DOHH2 (cell line): ENCODE measurements around the gene NPAS2.

Experiments used
- H3F3A ChIP-seq: fragments of 200-600 bp; sonication (generic), shearing (Covaris generic); 2 replicates; pipeline ENCODE4 v1.6.0; 2016; ENCODE audit warnings: antibody characterized with exemption, mild to moderate bottlenecking; ENCODE audit not compliant: control insufficient read depth, insufficient read depth
- H3K27ac ChIP-seq: fragments of 200-600 bp; sonication (generic); 2 replicates; pipeline ENCODE4 v1.5.1; 2014; ENCODE audit warnings: low read depth, mild to moderate bottlenecking, low read length, moderate library complexity
- H3K27me3 ChIP-seq: fragments of 200-600 bp; sonication (generic); 2 replicates; pipeline ENCODE4 v1.6.1; 2014; ENCODE audit warnings: mild to moderate bottlenecking, low read length, mixed read lengths; ENCODE audit not compliant: control insufficient read depth
- H3K36me3 ChIP-seq: fragments of 200-600 bp; sonication (generic); 2 replicates; pipeline ENCODE4 v1.6.1; 2014; ENCODE audit warnings: mild to moderate bottlenecking, low read length, moderate library complexity, mixed read lengths; ENCODE audit not compliant: control insufficient read depth
- H3K4me1 ChIP-seq: fragments of 200-600 bp; sonication (generic); 2 replicates; pipeline ENCODE4 v1.6.1; 2014; ENCODE audit warnings: mild to moderate bottlenecking, low read length, mixed read lengths; ENCODE audit not compliant: control insufficient read depth
- H3K4me2 ChIP-seq: fragments of 200-600 bp; sonication (generic); 2 replicates; pipeline ENCODE4 v1.6.0; 2014; ENCODE audit warnings: mild to moderate bottlenecking, low read length, moderate library complexity
- H3K4me3 ChIP-seq: fragments of 200-600 bp; sonication (generic); 2 replicates; pipeline ENCODE4 v1.5.1; 2014; ENCODE audit warnings: mild to moderate bottlenecking, low read length, mixed read lengths
- H3K79me2 ChIP-seq: fragments of 200-600 bp; sonication (generic); 2 replicates; pipeline ENCODE4 v1.6.1; 2014; ENCODE audit warnings: mild to moderate bottlenecking, low read length, mixed read lengths; ENCODE audit not compliant: control insufficient read depth
- H3K9me2 ChIP-seq: fragments of 200-600 bp; sonication (generic); replicated peaks from 2 replicates; pipeline ENCODE4 v1.6.1; 2014; ENCODE audit warnings: mild to moderate bottlenecking, low read length, mixed read lengths; ENCODE audit not compliant: control insufficient read depth
- H3K9me3 ChIP-seq: fragments of 200-600 bp; sonication (generic); 2 replicates; pipeline ENCODE4 v1.6.1; 2014; ENCODE audit warnings: antibody characterized with exemption, low read length, mixed read lengths; ENCODE audit not compliant: control insufficient read depth, insufficient read depth
- H4K20me1 ChIP-seq: fragments of 200-600 bp; sonication (generic); 2 replicates; pipeline ENCODE4 v1.6.0; 2014; ENCODE audit warnings: low read depth, mild to moderate bottlenecking, antibody characterized with exemption, low read length, moderate library complexity; ENCODE audit not compliant: control insufficient read depth, insufficient read depth
- EZH2phosphoT487 ChIP-seq: fragments of 200-600 bp; sonication (generic); IDR thresholded peaks from 2 replicates; pipeline ENCODE4 v1.6.1; 2017; ENCODE audit warnings: borderline replicate concordance, mild to moderate bottlenecking, antibody characterized with exemption, low read length, moderate library complexity, mixed read lengths
- TF ChIP-seq, protein P1 (sequence below): fragments of 200-600 bp; sonication (generic); IDR thresholded peaks from one replicate; pipeline ENCODE4 v1.5.1; 2014; ENCODE audit warnings: antibody characterized with exemption, mild to moderate bottlenecking, low read depth, low read length; ENCODE audit not compliant: poor library complexity, severe bottlenecking

Gene NPAS2

DNA sequence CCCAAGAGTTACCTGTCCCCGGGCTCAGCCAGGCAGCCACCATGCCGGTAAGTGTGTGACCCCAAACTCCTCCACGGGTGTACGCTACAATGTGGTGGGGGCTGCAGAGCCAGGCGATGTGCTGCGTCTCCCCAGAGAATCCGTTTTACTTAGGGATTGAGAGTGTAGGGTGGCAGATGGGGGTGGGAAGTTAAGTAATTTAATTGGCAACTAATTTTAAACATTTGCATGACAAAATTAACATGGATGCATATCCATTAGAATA is 155.5 kb downstream of the NPAS2 start:
- Histone ChIP-seq H3F3A (0 out of 2 replicates have a peak, but pooled peaks cover 2% of the 10 kb centered on the region), H3K4me1 (peaks cover 9% of the 10 kb centered on the region), H3K79me2 (no peaks in the 10 kb centered on the region), H3K27me3 (peaks cover 14% of the 10 kb centered on the region; the same call in 1 of the 2 replicates), H3K4me3 (no peak overlapping the region), H3K9me3 (no peaks in the 10 kb centered on the region), H3K4me2 (no peak overlapping the region), H3K27ac (no peak overlapping the region), H3K36me3 (no peaks in the 10 kb centered on the region), H3K9me2 (no peaks in the 10 kb centered on the region), H4K20me1 (no peaks in the 10 kb centered on the region)
- no peak for TF ChIP-seq EZH2phosphoT487
- TF ChIP-seq, protein P1, sequence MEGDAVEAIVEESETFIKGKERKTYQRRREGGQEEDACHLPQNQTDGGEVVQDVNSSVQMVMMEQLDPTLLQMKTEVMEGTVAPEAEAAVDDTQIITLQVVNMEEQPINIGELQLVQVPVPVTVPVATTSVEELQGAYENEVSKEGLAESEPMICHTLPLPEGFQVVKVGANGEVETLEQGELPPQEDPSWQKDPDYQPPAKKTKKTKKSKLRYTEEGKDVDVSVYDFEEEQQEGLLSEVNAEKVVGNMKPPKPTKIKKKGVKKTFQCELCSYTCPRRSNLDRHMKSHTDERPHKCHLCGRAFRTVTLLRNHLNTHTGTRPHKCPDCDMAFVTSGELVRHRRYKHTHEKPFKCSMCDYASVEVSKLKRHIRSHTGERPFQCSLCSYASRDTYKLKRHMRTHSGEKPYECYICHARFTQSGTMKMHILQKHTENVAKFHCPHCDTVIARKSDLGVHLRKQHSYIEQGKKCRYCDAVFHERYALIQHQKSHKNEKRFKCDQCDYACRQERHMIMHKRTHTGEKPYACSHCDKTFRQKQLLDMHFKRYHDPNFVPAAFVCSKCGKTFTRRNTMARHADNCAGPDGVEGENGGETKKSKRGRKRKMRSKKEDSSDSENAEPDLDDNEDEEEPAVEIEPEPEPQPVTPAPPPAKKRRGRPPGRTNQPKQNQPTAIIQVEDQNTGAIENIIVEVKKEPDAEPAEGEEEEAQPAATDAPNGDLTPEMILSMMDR, result no peak

DNA sequence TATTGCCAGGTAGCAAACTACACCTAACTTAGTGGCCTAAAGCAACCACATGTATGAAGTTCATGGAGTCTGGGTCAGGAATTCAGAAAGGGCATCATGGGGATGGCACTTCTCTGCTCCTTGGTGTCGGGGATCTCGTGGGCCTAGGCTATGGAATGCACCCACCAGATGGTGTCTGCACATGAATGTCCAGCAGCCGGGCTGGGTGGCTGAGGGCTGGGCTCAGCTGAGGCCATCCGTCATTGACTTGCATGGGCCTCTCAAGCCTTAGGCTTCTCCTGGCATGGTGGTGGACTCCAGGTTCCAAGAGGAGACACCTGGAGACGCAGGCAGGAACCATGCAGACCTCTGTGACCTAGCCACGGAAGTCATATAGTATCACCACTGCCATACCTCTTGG is 156.1 kb downstream of the NPAS2 start:
- H3K27ac ChIP-seq, result no peak overlapping the region
- TF ChIP-seq, protein P1, result no peak
- no peak for TF ChIP-seq EZH2phosphoT487
- 0 out of 2 replicates have a peak, but pooled peaks cover 2% of the 10 kb centered on the region for H3F3A ChIP-seq
- H3K27me3 ChIP-seq, result peaks cover 14% of the 10 kb centered on the region; the same call in 1 of the 2 replicates
- H3K4me2 ChIP-seq, result no peak overlapping the region
- H3K4me1 ChIP-seq, result peaks cover 9% of the 10 kb centered on the region
- H3K79me2 ChIP-seq, result no peaks in the 10 kb centered on the region
- H3K4me3 ChIP-seq, result no peak overlapping the region
- no peaks in the 10 kb centered on the region for H3K9me3 ChIP-seq
- no peaks in the 10 kb centered on the region for H3K36me3 ChIP-seq
- H3K9me2 ChIP-seq, result no peaks in the 10 kb centered on the region
- no peaks in the 10 kb centered on the region for H4K20me1 ChIP-seq

DNA sequence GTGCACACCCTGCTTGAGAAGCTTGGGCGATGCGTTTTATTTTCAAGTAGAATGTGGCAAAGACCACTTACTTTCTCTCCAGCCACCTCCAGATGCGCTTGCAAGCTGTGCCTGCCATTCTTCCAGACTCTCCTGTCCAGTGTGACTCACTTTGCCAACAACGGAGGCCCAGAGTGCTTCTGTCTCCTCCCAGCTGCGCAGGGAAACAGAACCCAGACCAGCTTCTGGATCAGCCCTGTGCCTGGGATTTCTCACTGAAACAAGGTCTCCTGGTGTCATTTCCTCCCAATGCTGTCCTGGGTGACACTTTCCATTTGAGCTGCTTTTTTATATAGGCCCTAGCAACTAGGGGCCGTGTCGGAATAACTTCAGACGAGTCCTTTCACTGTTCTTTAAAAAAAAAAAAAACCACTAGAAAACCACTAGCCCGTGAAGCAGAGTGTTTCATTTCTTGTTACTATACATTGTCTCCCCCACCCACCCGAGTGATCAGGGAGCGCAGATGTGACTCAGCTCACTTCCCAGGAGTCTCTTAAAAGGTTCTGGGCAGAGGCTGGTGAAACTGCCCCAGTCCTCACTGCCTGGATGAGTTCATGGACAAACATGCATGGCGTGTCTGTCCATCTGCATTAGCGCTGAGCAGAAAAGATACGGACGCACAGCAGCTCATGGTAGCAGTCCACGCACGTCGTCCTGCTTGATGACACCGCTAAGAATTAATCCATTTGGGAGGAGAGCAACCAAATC is 156.9 kb downstream of the NPAS2 start:
- Histone ChIP-seq H3K4me2 (no peak overlapping the region; the same call in 1 of the 2 replicates), H4K20me1 (no peaks in the 10 kb centered on the region), H3K9me3 (no peaks in the 10 kb centered on the region), H3K4me1 (peaks cover 9% of the 10 kb centered on the region), H3F3A (0 out of 2 replicates have a peak, but pooled peaks cover 2% of the 10 kb centered on the region), H3K79me2 (no peaks in the 10 kb centered on the region), H3K9me2 (no peaks in the 10 kb centered on the region), H3K27ac (no peak overlapping the region), H3K36me3 (no peaks in the 10 kb centered on the region), H3K4me3 (no peak overlapping the region), H3K27me3 (peaks cover 14% of the 10 kb centered on the region; the same call in 1 of the 2 replicates)
- TF ChIP-seq, protein P1, result no peak
- no peak for TF ChIP-seq EZH2phosphoT487
